Esophagus muscularis mucosa (tissue), 4 donors: Measurements from ENCODE around the gene SIGLEC15. TPM values are rescaled to one million over a fixed set of nuclear protein-coding genes. Genes with fewer than 3 reads are reported as not detected.
"Not testable (repeated sequence)": the region's sequence is repeated elsewhere in the genome, so short reads cannot be mapped to it uniquely, and the experiment has no call there.

ENCODE experiments used
- DNase-seq: peaks from one replicate; pipeline ENCODE4 v3.0.0-alpha.2; 2017; ENCODE audit errors: extremely low spot score
- H3K27ac ChIP-seq, 4 donors: fragments of 200-600 bp; sonication (generic); replicated peaks in 1 of 4; 1 replicate in 3 of 4; 2 replicates in 1 of 4; pipeline ENCODE4 v1.5.1; 2016 to 2019; ENCODE audit warnings: mild to moderate bottlenecking in 1 of 4
- H3K27me3 ChIP-seq, 4 donors: fragments of 200-600 bp; sonication (generic); one replicate each; pipeline versions ENCODE4 v1.5.1 to v1.6.0; 2016 to 2019
- H3K36me3 ChIP-seq, 4 donors: fragments of 200-600 bp; sonication (generic); one replicate each; pipeline ENCODE4 v1.5.1; 2016 to 2019
- H3K4me1 ChIP-seq, 4 donors: fragments of 200-600 bp; sonication (generic); one replicate each; pipeline ENCODE4 v1.5.1; 2016 to 2019
- H3K4me3 ChIP-seq, 4 donors: fragments of 200-600 bp; sonication (generic); 1 replicate in 2 of 4; 2 replicates in 2 of 4; pipeline ENCODE4 v1.5.1; 2016 to 2019; ENCODE audit warnings: mild to moderate bottlenecking in 4 of 4, moderate library complexity in 1 of 4
- H3K9me3 ChIP-seq, 4 donors: fragments of 200-600 bp; sonication (generic); 1 replicate in 3 of 4; 2 replicates in 1 of 4; pipeline ENCODE4 v1.5.1; 2016 to 2019
- EP300 ChIP-seq: sonication (generic); formaldehyde crosslinking; IDR thresholded peaks from one replicate; pipeline ENCODE4 v1.6.1; 2017; ENCODE audit warnings: antibody characterized with exemption
- POLR2A ChIP-seq: fragments of 450-650 bp; IDR thresholded peaks from one replicate; pipeline ENCODE4 v1.6.1; 2017; ENCODE audit warnings: antibody characterized with exemption, moderate library complexity, mild to moderate bottlenecking, low read depth
- POLR2AphosphoS5 ChIP-seq, 2 donors: sonication (generic); formaldehyde crosslinking; IDR thresholded peaks; one replicate each; pipeline ENCODE4 v1.6.1; 2017; ENCODE audit warnings: antibody characterized with exemption in 2 of 2
- WGBS: methylation state at CpG from one replicate; pipeline ENCODE4 v1.1.5; 2018; 5-methylcytosine and 5-hydroxymethylcytosine counted together
- intact Hi-C: fragments of 100-400 bp; cut with DNase I; formaldehyde crosslinking; loops from one replicate; pipeline ENCODE4 v1.15.1; 2023
- total RNA-seq, 4 donors: library from RNA; depleted of rRNA; stranded (reverse); fragments of >200 nt; gene quantifications; one replicate each; pipeline versions ENCODE4 v1.1.0 to v1.2.1, GENCODE V29; 2016
- TF ChIP-seq, protein P1 (sequence below), 3 experiments: fragments of 200-600 bp in 2 of 3; fragments of 450-650 bp in 1 of 3; sonication (generic) in 2 of 3; IDR thresholded peaks; one replicate each; pipeline ENCODE4 v1.5.1; 2017 to 2019; ENCODE audit warnings: antibody characterized with exemption in 3 of 3, mild to moderate bottlenecking in 2 of 3, moderate library complexity in 1 of 3

The SIGLEC15 gene
- total RNA-seq, 4 donors from 2014 or later: 0.17 TPM; not detected in 3

DNA sequence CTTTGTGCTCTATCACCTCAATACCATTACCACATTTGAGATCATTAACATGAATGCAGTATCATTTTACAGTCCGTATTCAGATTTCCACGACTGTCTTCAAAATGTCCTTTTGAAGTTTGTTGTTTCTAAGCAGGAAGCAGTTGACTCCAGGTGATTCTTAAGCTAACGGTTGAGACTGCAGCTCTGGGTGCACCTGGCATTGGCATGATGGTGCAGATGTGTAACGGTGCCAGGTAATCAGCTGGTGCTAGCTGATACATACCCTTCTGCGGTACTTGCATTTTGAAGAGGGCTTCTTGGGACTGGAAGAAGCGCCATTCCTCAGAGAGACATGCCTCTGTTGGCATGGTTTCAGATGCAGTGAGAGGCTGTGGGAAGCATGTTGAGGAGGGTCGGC lies 19.5 kb downstream of the SIGLEC15 start:
- intact Hi-C loops: no loop called here
- TF ChIP-seq, protein P1, sequence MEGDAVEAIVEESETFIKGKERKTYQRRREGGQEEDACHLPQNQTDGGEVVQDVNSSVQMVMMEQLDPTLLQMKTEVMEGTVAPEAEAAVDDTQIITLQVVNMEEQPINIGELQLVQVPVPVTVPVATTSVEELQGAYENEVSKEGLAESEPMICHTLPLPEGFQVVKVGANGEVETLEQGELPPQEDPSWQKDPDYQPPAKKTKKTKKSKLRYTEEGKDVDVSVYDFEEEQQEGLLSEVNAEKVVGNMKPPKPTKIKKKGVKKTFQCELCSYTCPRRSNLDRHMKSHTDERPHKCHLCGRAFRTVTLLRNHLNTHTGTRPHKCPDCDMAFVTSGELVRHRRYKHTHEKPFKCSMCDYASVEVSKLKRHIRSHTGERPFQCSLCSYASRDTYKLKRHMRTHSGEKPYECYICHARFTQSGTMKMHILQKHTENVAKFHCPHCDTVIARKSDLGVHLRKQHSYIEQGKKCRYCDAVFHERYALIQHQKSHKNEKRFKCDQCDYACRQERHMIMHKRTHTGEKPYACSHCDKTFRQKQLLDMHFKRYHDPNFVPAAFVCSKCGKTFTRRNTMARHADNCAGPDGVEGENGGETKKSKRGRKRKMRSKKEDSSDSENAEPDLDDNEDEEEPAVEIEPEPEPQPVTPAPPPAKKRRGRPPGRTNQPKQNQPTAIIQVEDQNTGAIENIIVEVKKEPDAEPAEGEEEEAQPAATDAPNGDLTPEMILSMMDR (IDR thresholded peaks at IDR 0.05): no peak
- TF ChIP-seq POLR2A (no peak), POLR2AphosphoS5 (IDR thresholded peaks at IDR 0.05) (no peak), EP300 (no peak)
- Histone ChIP-seq H3K27me3 (peaks cover 0 to 16% (median 0%) of the 10 kb centered on the region in 4 donors), H3K36me3 (peaks cover 5 to 18% (median 9%) of the 10 kb centered on the region in 4 donors), H3K9me3 (no peaks in the 10 kb centered on the region), H3K4me1 (no peaks in the 10 kb centered on the region), H3K27ac (no peak overlapping the region), H3K4me3 (no peak overlapping the region)
- 96% methylated on average over 7 of the region's 7 CpGs for WGBS
- no peak for DNase-seq

DNA sequence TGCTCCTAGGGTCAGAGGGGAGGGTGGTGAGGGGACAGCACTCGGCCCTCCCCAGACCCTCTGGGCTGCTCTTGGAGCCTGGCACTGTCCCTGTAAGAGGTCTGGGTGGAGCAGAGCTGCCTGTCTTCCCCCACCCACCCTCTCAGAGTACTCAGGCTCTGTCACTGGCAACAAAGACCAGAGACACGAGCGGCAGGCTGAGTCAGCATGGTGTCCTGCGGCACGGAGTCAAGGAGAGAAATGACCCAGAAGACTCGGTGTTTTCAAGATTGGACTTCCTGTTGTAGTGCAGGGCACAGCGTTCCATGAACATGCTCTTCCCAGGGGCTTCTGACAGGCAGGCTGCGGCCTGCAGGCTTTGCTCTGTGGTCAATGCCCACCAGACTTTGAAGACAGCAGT lies 19.9 kb downstream of the SIGLEC15 start:
- intact Hi-C loops: no loop called here
- no peak for TF ChIP-seq EP300
- no peak for TF ChIP-seq POLR2AphosphoS5 (IDR thresholded peaks at IDR 0.05)
- TF ChIP-seq, protein P1 (IDR thresholded peaks at IDR 0.05): no peak
- no peak for TF ChIP-seq POLR2A
- no peak overlapping the region for H3K4me3 ChIP-seq
- 90% methylated on average over 2 of the region's 8 CpGs for WGBS
- no peak overlapping the region for H3K27ac ChIP-seq
- no peaks in the 10 kb centered on the region for H3K4me1 ChIP-seq
- DNase-seq: no peak
- peaks cover 8 to 22% (median 12%) of the 10 kb centered on the region in 4 donors for H3K36me3 ChIP-seq
- H3K9me3 ChIP-seq: no peaks in the 10 kb centered on the region
- peaks cover 0 to 11% (median 0%) of the 10 kb centered on the region in 4 donors for H3K27me3 ChIP-seq

DNA sequence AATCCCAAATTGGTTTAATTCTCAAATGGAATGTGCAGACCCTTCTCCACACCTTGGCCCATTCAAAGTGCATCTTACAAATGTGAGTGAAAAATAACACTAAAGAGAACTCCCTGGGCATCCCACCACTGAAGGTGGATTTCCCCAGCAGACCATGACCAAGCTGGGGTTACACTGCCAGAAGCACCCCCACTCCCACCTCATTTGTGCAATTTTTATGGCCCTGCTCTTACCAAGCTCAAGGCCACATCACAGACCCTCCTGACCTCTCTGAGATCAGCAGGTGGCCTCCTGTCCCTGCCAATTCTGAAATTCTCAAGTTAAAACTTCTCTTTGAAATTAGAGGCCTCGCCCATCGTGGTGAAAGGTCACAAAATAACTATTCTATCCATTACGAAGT lies 21.6 kb downstream of the SIGLEC15 start:
- Histone ChIP-seq H3K9me3 (no peaks in the 10 kb centered on the region), H3K27me3 (no peaks in the 10 kb centered on the region), H3K4me1 (peaks cover 0 to 14% (median 12%) of the 10 kb centered on the region in 4 donors), H3K36me3 (peaks cover 8 to 32% (median 16%) of the 10 kb centered on the region in 4 donors), H3K27ac (no peak overlapping the region), H3K4me3 (no peak overlapping the region)
- TF ChIP-seq EP300: no peak
- TF ChIP-seq, protein P1 (IDR thresholded peaks at IDR 0.05): no peak
- no peak for TF ChIP-seq POLR2A
- no peak for TF ChIP-seq POLR2AphosphoS5 (IDR thresholded peaks at IDR 0.05)
- DNase-seq: no peak
- intact Hi-C loops: no loop called here
- 61% methylated on average over 3 of the region's 3 CpGs for WGBS

DNA sequence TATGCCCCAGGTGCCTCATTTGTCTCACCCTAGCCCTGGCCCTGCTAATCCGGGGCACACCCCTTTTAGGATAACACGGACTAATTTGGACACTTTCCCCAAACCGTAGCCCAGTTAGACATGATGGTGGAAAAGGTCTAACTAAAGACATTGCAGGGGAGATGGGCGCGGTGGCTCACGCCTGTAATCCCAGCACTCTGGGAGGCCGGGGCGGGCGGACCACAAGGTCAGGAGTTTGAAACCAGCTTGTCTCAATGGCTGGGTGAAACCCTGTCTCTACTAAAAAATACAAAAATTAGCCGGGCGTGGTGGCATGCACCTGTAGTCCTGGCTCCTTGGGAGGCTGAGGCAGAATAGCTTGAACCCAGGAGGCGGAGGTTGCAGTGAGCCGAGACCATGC lies 23.2 kb downstream of the SIGLEC15 start:
- peaks cover 0 to 17% (median 12%) of the 10 kb centered on the region in 4 donors for H3K4me1 ChIP-seq
- H3K4me3 ChIP-seq, H3K27ac ChIP-seq, intact Hi-C loops, H3K9me3 ChIP-seq, DNase-seq, H3K27me3 ChIP-seq: not testable (repeated sequence)
- peaks cover 16 to 48% (median 30%) of the 10 kb centered on the region in 4 donors for H3K36me3 ChIP-seq
- WGBS: 93% methylated on average over 13 of the region's 13 CpGs

DNA sequence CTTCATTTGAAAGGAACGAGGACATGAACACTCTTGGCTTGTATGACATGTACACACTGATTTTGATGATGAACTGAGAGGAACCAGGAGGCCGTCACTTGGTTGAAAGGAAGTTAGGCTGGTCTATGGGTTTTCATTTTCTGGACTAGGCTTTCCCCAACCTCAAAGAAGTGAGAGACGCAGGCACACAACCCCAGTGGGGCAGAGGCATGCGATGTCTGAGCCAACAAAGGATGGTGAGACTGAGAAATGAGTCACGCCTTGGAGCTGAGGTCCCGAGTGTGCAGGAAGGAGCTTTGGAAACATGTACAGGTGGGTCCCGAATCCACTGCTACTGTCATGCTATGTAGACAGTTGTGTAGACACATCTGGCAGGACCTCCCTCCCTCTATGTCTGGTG lies 24.1 kb downstream of the SIGLEC15 start:
- 95% methylated on average over 7 of the region's 7 CpGs for WGBS
- no peak for TF ChIP-seq POLR2A
- TF ChIP-seq EP300: no peak
- TF ChIP-seq POLR2AphosphoS5 (IDR thresholded peaks at IDR 0.05): no peak
- TF ChIP-seq, protein P1 (IDR thresholded peaks at IDR 0.05): no peak
- H3K36me3 ChIP-seq: peaks cover 19 to 56% (median 38%) of the 10 kb centered on the region in 4 donors
- H3K27me3 ChIP-seq: no peaks in the 10 kb centered on the region
- DNase-seq: no peak
- peaks cover 0 to 17% (median 12%) of the 10 kb centered on the region in 4 donors for H3K4me1 ChIP-seq
- intact Hi-C loops: no loop called here
- H3K27ac ChIP-seq: no peak overlapping the region
- no peak overlapping the region for H3K4me3 ChIP-seq
- H3K9me3 ChIP-seq: no peaks in the 10 kb centered on the region
